Stomach (tissue), 4 donors: Measurements from ENCODE around the gene TM9SF1.

ENCODE experiments used
- EP300 ChIP-seq: sonication (generic); formaldehyde crosslinking; IDR thresholded peaks from one replicate; pipeline ENCODE4 v1.6.1; 2017; ENCODE audit warnings: antibody characterized with exemption
- POLR2A ChIP-seq, 4 donors: fragments of 450-650 bp; IDR thresholded peaks; one replicate each; pipeline ENCODE4 v1.6.1; 2016; ENCODE audit warnings: antibody characterized with exemption in 4 of 4, control low read depth in 2 of 4, mild to moderate bottlenecking in 1 of 4, moderate library complexity in 1 of 4
- POLR2AphosphoS5 ChIP-seq, 3 donors: sonication (generic); formaldehyde crosslinking; IDR thresholded peaks; one replicate each; pipeline ENCODE4 v1.6.1; 2016; ENCODE audit warnings: antibody characterized with exemption in 3 of 3
- TF ChIP-seq, protein P1 (sequence below), 7 experiments: fragments of 450-650 bp in 4 of 7; fragments of 200-600 bp in 3 of 7; sonication (generic) in 3 of 7; IDR thresholded peaks; one replicate each; pipeline ENCODE4 v1.5.1; 2016 to 2019; ENCODE audit warnings: antibody characterized with exemption in 7 of 7, control low read depth in 2 of 7, mild to moderate bottlenecking in 1 of 7

GRCh38 chr14:24219521-24219920, 24.3 kb upstream of the TM9SF1 start:
- TF ChIP-seq, protein P1, sequence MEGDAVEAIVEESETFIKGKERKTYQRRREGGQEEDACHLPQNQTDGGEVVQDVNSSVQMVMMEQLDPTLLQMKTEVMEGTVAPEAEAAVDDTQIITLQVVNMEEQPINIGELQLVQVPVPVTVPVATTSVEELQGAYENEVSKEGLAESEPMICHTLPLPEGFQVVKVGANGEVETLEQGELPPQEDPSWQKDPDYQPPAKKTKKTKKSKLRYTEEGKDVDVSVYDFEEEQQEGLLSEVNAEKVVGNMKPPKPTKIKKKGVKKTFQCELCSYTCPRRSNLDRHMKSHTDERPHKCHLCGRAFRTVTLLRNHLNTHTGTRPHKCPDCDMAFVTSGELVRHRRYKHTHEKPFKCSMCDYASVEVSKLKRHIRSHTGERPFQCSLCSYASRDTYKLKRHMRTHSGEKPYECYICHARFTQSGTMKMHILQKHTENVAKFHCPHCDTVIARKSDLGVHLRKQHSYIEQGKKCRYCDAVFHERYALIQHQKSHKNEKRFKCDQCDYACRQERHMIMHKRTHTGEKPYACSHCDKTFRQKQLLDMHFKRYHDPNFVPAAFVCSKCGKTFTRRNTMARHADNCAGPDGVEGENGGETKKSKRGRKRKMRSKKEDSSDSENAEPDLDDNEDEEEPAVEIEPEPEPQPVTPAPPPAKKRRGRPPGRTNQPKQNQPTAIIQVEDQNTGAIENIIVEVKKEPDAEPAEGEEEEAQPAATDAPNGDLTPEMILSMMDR (IDR thresholded peaks at IDR 0.05), result no peak
- TF ChIP-seq POLR2AphosphoS5 (IDR thresholded peaks at IDR 0.05) (no peak), POLR2A (IDR thresholded peaks at IDR 0.05) (no peak), EP300 (no peak)
